Activated B cell treated with CpG ODN at 0.5 μM for 24 hours (primary cell): ENCODE data around the gene STX1A. TPM values are rescaled to one million over a fixed set of nuclear protein-coding genes. Genes with fewer than 3 reads are reported as not detected.

Experiments
- ATAC-seq: fragments of 200-7000 bp; cut with Tn5 transposase; one replicate; pipeline ENCODE4 v1.10.0; 2021; ENCODE audit warnings: low read depth, mild to moderate bottlenecking, moderate library complexity
- CTCF ChIA-PET: fragments of 350-600 bp; sonication (Branson Sonifier 250); formaldehyde crosslinking; loops from one replicate; lab custom pipeline; 2021; ENCODE audit warnings: antibody characterized with exemption; lab: Charles Lee
- POLR2A ChIA-PET: fragments of 350-600 bp; sonication (Branson Sonifier 250); formaldehyde crosslinking; loops from one replicate; lab custom pipeline; 2021; ENCODE audit warnings: antibody characterized with exemption; lab: Charles Lee
- DNase-seq: peaks from one replicate; pipeline ENCODE4 v3.0.0; 2022
- H3K27ac Mint-ChIP-seq: one replicate; pipeline ENCODE4 v1.8.0; 2020; ENCODE audit warnings: mixed read lengths
- H3K27me3 Mint-ChIP-seq: one replicate; pipeline ENCODE4 v1.8.0; 2021; ENCODE audit warnings: mixed read lengths
- H3K36me3 Mint-ChIP-seq: one replicate; pipeline ENCODE4 v1.8.0; 2021; ENCODE audit warnings: low read depth, mixed read lengths
- H3K4me1 Mint-ChIP-seq: one replicate; pipeline ENCODE4 v1.8.0; 2021; ENCODE audit warnings: mixed read lengths
- H3K4me3 Mint-ChIP-seq: one replicate; pipeline ENCODE4 v1.8.0; 2020; ENCODE audit warnings: mild to moderate bottlenecking, mixed read lengths
- H3K9me3 Mint-ChIP-seq: one replicate; pipeline ENCODE4 v1.8.0; 2020; ENCODE audit warnings: mixed read lengths
- CTCF ChIP-seq: fragments of 200-600 bp; IDR thresholded peaks from one replicate; pipeline ENCODE4 v1.8.0; 2022; ENCODE audit warnings: antibody characterized with exemption, mild to moderate bottlenecking
- intact Hi-C: fragments of 100-400 bp; cut with micrococcal nuclease; formaldehyde crosslinking; loops from one replicate; pipeline ENCODE4 v1.15.1; 2024
- total RNA-seq: library from RNA; stranded (reverse); gene quantifications from 2 replicates; pipeline ENCODE4 v1.2.3, GENCODE V29; 2022

STX1A gene
- total RNA-seq, 1 donor from 2014 or later: 1.8 TPM

GRCh38 chr7:73742753-73743641 is 23.5 kb upstream of the STX1A start:
- Mint-ChIP-seq H3K27me3 (no peaks in the 10 kb centered on the region), H3K36me3 (peaks cover 2% of the 10 kb centered on the region), H3K27ac (no peak overlapping the region), H3K4me3 (no peak overlapping the region), H3K4me1 (peaks cover 3% of the 10 kb centered on the region), H3K9me3 (no peaks in the 10 kb centered on the region)
- no peak for TF ChIP-seq CTCF
- ATAC-seq (no peak), DNase-seq (no peak)
- intact Hi-C loops: no loop called here
- ChIA-PET CTCF (no interaction called here), POLR2A (no interaction called here)

GRCh38 chr7:73742338-73742752 is 22.9 kb upstream of the STX1A start:
- H3K27me3 Mint-ChIP-seq: no peaks in the 10 kb centered on the region
- peaks cover 7% of the 10 kb centered on the region for H3K4me1 Mint-ChIP-seq
- no peaks in the 10 kb centered on the region for H3K9me3 Mint-ChIP-seq
- DNase-seq: no peak
- H3K4me3 Mint-ChIP-seq: no peak overlapping the region
- H3K27ac Mint-ChIP-seq: no peak overlapping the region
- ChIA-PET CTCF (no interaction called here), POLR2A (no interaction called here)
- no peak for ATAC-seq
- peaks cover 2% of the 10 kb centered on the region for H3K36me3 Mint-ChIP-seq
- intact Hi-C loops: no loop called here
- TF ChIP-seq CTCF: no peak

GRCh38 chr7:73741600-73741999 is 22.1 kb upstream of the STX1A start:
- Mint-ChIP-seq H3K27ac (no peak overlapping the region), H3K36me3 (peaks cover 2% of the 10 kb centered on the region), H3K4me1 (peaks cover 7% of the 10 kb centered on the region), H3K4me3 (no peak overlapping the region), H3K27me3 (no peaks in the 10 kb centered on the region), H3K9me3 (no peaks in the 10 kb centered on the region)
- no peak for TF ChIP-seq CTCF
- POLR2A ChIA-PET: interaction anchor here (0.7 kb wide), 1 partner anchor 1921 kb away, joined by 4 read pairs; no protein-coding TSS in a partner anchor
- intact Hi-C loops: no loop called here
- CTCF ChIA-PET: no interaction called here
- no peak for ATAC-seq
- no peak for DNase-seq

- ChIA-PET POLR2A (no interaction called here), CTCF (interaction anchor here (1.1 kb wide), 1 partner anchor 75 kb away, joined by 3 read pairs; no protein-coding TSS in a partner anchor)
- DNase-seq (no peak), ATAC-seq (no peak)
- Mint-ChIP-seq H3K27me3 (no peaks in the 10 kb centered on the region), H3K9me3 (no peaks in the 10 kb centered on the region), H3K4me1 (peaks cover 7% of the 10 kb centered on the region), H3K27ac (no peak overlapping the region), H3K4me3 (no peak overlapping the region), H3K36me3 (peaks cover 5% of the 10 kb centered on the region)
- intact Hi-C loops: no loop called here
- TF ChIP-seq CTCF: no peak
Observed at GRCh38 chr7:73740771-73741170, 21.3 kb upstream of the STX1A start.

- Mint-ChIP-seq H3K27ac (no peak overlapping the region), H3K9me3 (no peaks in the 10 kb centered on the region), H3K36me3 (peaks cover 5% of the 10 kb centered on the region), H3K4me1 (peaks cover 7% of the 10 kb centered on the region), H3K4me3 (no peak overlapping the region), H3K27me3 (no peaks in the 10 kb centered on the region)
- CTCF ChIA-PET: interaction anchor here (1.1 kb wide), 1 partner anchor 74 kb away, joined by 3 read pairs; no protein-coding TSS in a partner anchor
- POLR2A ChIA-PET: interaction anchor here (1.1 kb wide), 1 partner anchor 21 kb away, joined by 6 read pairs; the partner anchor contains the start of gene STX1A
- no peak for TF ChIP-seq CTCF
- intact Hi-C loops: no loop called here
- DNase-seq: no peak
- ATAC-seq: no peak
Observed at GRCh38 chr7:73740212-73740611, 20.7 kb upstream of the STX1A start.
